Islet of Langerhans (tissue), 1 donor: Measurements from ENCODE around the gene CFAP157.

ENCODE experiments used
- FAIRE-seq: peaks from one replicate; lab custom pipeline; 2011; peaks lifted over from hg19 to GRCh38; lab: Jason Lieb, UNC

The CFAP157 gene

DNA sequence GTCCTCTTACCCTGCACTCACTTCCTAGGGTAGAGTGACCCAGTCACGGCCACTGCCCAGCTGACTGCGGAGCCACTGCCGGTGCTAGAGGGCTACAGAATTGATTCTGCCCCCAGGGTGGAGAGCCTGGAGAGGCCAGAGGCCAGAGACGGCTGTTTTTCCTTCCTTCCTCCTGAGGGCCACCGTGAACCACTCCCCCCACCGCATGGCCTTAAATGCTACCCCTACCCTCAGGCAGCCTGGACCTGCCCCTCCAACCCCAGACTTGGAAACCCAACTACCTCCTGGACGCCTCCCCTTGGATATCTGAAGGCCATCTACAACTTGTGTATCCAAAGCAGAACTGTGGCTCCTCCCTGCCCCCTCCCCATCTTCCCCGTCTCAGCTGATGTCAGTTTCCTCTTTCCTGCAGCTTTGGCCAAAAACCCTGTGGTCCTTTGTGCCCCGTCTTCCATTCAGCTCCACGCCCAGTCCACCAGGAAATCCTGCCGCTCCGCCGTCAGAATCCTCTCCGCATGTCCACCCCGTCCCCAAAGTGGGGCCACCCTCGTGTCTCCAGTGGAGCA lies 55.4 kb downstream of the CFAP157 start:
- no peak for FAIRE-seq

DNA sequence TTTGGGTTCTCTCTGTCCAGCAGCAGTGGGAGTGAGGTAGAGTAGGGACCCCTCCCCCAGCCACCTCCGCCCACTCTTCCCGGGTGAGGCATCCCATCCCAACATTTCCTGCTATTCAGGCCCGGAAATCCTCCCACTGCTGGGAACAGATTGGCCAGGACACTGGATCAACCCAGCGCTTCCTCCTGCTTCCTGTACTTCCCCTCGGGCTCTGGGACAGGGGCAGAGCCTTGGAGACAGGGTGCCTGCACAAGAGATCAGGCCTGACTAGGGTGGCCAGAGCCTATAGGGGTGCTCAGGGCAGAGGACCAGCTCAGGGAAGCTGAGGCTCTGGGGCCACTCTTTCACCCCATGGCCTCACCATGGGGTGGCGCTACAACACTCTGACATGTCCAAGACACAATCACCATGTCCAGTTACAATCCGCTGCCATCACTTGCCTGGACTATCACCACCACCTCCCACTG lies 57.2 kb downstream of the CFAP157 start:
- no peak for FAIRE-seq

DNA sequence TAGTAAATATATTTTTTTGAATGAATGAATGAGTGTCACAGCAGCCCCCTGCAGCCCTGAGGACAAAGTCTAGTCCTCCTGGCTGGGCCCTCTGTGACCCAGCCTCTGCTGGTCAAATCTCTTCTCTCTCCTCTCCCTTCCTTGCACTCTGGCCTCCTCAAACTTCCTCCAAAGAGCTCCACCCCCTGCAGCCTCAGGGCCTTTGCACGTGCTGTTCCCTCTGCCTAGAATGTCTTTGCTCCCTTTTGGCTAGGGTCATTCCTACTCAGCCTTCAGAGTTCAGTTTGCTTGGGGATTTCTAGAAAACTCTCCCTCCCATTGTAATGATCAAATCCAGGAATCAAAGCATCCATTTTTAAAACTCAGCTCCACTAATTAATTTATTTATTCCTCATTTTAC lies 58.6 kb downstream of the CFAP157 start:
- FAIRE-seq = no peak
